NCI-H82 treated with DMSO at 0.1 percent for 48 hours (cell line): ENCODE data around the gene CHRNB4.
"Not testable (repeated sequence)": the region's sequence is repeated elsewhere in the genome, so short reads cannot be mapped to it uniquely, and the experiment has no call there.

ENCODE experiments used
- DNase-seq: peaks from one replicate; lab custom pipeline; 2025; ENCODE audit not compliant: unreplicated experiment; lab: John Stamatoyannopoulos, UW

The CHRNB4 gene

GRCh38 chr15:78641102-78641748, at the start of gene CHRNB4:
CHRNB4 (minus strand) TSS chr15:78641210; CDS start chr15:78641133, 77 bp downstream.
- no peak for DNase-seq

- no peak for DNase-seq
Observed at GRCh38 chr15:78689626-78690025, 48.6 kb upstream of the CHRNB4 start.

GRCh38 chr15:78685925-78686324, 44.9 kb upstream of the CHRNB4 start:
- no peak for DNase-seq

GRCh38 chr15:78685159-78685921, 44.3 kb upstream of the CHRNB4 start:
- no peak for DNase-seq

- no peak for DNase-seq
Observed at GRCh38 chr15:78684657-78685056, 43.6 kb upstream of the CHRNB4 start.

GRCh38 chr15:78683599-78683998, 42.6 kb upstream of the CHRNB4 start:
- DNase-seq = not testable (repeated sequence)

GRCh38 chr15:78682693-78683410, 41.8 kb upstream of the CHRNB4 start:
- DNase-seq = no peak

- no peak for DNase-seq
Observed at GRCh38 chr15:78682004-78682651, 41.1 kb upstream of the CHRNB4 start.

- DNase-seq = peak; percentile 98
Observed at GRCh38 chr15:78681281-78682003, 40.4 kb upstream of the CHRNB4 start.

- no peak for DNase-seq
Observed at GRCh38 chr15:78680431-78681075, 39.5 kb upstream of the CHRNB4 start.

GRCh38 chr15:78679089-78679511, 38.1 kb upstream of the CHRNB4 start:
- no peak for DNase-seq

GRCh38 chr15:78676424-78677110, 35.6 kb upstream of the CHRNB4 start:
- DNase-seq = no peak

- no peak for DNase-seq
Observed at GRCh38 chr15:78675617-78676360, 34.8 kb upstream of the CHRNB4 start.

- no peak for DNase-seq
Observed at GRCh38 chr15:78675206-78675605, 34.2 kb upstream of the CHRNB4 start.

GRCh38 chr15:78673917-78674444, 33.0 kb upstream of the CHRNB4 start:
- DNase-seq = no peak

- DNase-seq = no peak
Observed at GRCh38 chr15:78673476-78673875, 32.5 kb upstream of the CHRNB4 start.

- no peak for DNase-seq
Observed at GRCh38 chr15:78672285-78673014, 31.4 kb upstream of the CHRNB4 start.

GRCh38 chr15:78671626-78672211, 30.7 kb upstream of the CHRNB4 start:
- peak; percentile 100 for DNase-seq
